Hair follicular keratinocyte (primary cell): ENCODE results near the gene JUND. TPM values are rescaled to one million over a fixed set of nuclear protein-coding genes. Genes with fewer than 3 reads are reported as not detected.

Experiments used
- total RNA-seq: library from RNA; depleted of rRNA; stranded (reverse); fragments of >200 nt; gene quantifications from 2 replicates; pipeline ENCODE4 v1.2.3, GENCODE V29; 2015

The JUND gene
- total RNA-seq = 108 and 149 TPM in 2 replicates

DNA sequence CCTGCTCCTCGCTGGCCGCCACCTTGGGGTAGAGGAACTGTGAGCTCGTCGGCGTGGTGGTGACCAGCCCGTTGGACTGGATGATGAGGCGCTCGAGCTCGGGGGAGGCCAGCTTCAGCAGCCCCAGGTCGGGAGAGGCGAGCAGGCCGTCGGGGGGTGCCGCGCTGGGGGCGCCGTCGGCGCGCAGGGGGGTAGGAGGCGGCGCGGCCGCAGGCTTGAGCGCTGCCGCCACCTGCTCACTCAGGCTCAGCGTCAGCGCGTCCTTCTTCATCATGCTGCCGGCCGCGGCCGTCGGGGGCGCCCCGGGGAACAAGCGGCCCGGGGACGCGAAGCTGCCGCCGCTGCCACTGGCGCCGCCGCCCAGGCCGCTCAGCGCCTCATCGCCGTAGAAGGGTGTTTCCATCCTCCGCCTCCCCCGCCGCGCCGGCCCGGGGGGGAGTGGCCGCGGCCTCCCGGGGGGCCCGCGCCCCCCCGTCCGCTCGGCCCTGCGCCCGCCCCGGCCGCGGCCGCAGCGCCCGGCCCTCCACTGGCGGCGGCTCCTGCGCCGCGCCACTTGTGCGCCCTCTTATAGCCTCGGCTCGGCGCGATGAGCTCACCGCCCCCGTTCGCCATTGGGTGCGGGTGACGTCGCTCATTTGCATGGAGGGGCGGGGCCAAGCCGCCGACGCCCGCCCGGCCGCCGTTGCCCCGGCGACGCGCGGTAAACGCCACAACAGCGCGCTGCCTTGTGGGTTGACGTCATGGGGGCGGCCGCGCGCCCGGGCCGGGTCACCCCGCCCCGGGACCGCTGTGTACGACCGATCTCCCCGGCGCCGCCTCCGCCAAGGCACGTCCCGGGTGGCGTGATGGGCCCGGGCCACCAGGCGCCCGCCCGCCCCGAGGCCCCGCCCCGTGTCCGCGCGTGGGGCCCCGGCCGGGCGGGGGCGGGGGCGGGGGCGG is at the start of gene JUND:
TSS of gene JUND (minus strand) at position 541 of the 939 bp plus-strand sequence. CDS start at position 403, 138 bp downstream.

DNA sequence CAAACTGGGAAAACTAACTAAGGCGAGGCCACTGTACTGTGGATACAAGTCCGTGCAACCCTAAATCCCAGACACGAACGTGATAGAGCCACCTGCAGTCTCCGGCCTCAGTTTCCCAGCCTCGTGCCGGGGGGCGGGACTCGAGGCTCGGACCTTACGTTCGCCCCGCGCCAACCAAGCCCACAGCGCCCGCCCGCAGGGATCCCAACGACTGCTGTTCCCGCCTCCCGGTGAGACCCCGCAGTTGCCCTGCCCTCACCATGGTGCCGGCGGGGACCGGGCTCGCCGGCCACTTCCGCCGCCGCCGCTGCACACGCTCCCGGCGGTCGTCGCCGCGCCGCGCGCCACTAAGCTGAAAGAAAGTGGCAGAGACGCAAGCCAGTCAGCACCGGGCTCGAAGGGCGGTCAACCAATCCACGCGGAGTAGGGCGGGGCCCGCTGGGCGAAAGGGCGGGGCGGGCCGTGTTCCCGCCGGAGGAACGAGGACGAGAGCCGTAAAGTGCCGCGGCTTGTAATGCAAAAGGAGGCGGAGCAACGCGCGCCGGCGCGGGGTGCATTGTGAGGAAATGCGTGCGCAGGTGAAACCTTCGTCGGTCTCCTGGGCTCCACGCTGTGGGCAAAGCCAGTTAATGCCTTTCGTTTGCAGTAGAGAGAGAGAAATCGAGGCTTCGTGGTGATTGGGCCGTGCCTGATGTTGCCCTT is 41.5 kb upstream of the JUND start, which contains the start of gene LSM4:
TSS of gene LSM4 (minus strand) at position 318 of the 702 bp plus-strand sequence. CDS start at position 262, 56 bp downstream.

DNA sequence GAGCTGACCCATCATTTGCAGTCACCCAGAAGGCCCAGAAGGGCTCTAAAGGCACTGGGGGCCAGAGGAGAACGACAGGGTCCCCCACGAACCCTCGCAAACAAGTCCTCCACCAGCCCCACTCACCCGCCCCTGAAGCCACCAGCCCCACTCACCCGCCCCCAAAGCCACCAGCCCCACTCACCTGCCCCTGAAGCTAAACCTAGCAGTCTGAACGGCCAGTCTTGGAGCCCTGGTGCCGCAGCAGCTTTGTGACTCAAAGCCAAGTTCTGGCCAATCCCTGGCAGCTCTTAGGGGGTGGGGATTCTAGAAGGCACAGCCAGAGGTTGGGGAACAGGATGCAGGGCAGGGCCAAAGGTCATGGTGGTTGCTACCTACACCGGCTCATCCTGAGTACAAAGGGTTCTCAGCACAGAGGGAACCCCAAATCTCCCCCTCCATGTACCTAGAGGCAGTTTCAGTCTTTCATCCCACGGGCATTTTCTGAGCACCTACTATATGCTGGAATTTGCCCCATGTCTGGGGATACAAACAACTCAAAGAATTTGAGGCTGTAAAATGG is 7.1 kb downstream of the JUND start, which contains the start of gene IQCN:
TSS of gene IQCN (minus strand) at position 234 of the 562 bp plus-strand sequence. CDS start 4,974 bp downstream, outside the sequence.

Other genes with a start within 250 kb of the JUND start
- gene IL12RB1, start 194.7 kb downstream of the JUND start, total RNA-seq = not detected in 2 replicates
- 2.4 and 3.3 TPM in 2 replicates for gene MAST3, start 183.8 kb downstream of the JUND start, total RNA-seq
- gene PIK3R2, start 128.5 kb downstream of the JUND start, total RNA-seq = 13.4 and 14.3 TPM in 2 replicates
- gene IFI30, start 107.8 kb downstream of the JUND start, total RNA-seq = 22.6 and 27.0 TPM in 2 replicates
- 77.5 and 113 TPM in 2 replicates for gene MPV17L2, start 88.4 kb downstream of the JUND start, total RNA-seq
- 0.19 and 0.23 TPM in 2 replicates for gene RAB3A, start 77.6 kb downstream of the JUND start, total RNA-seq
- gene PDE4C, start 55.2 kb downstream of the JUND start, total RNA-seq = not detected in 2 replicates
- gene IQCN, start 7.2 kb downstream of the JUND start, total RNA-seq = under 0.01 TPM in 1 of 2 replicates, not detected in the other
- 465 and 615 TPM in 2 replicates for gene LSM4, start 41.5 kb upstream of the JUND start, total RNA-seq
- 5.2 and 5.6 TPM in 2 replicates for gene PGPEP1, start 59.0 kb upstream of the JUND start, total RNA-seq
- 2.2 and 30.3 TPM in 2 replicates for gene GDF15, start 104.5 kb upstream of the JUND start, total RNA-seq
- gene LRRC25, start 116.0 kb upstream of the JUND start, total RNA-seq = not detected in 2 replicates
- gene SSBP4, start 137.8 kb upstream of the JUND start, total RNA-seq = 65.4 and 73.2 TPM in 2 replicates
- 14.0 and 15.5 TPM in 2 replicates for gene ISYNA1, start 156.5 kb upstream of the JUND start, total RNA-seq
- 16.2 and 20.6 TPM in 2 replicates for gene ELL, start 240.4 kb upstream of the JUND start, total RNA-seq